Measurements from ENCODE around the gene KCNIP3.

- no peak for TF ChIP-seq POLR2AphosphoS5 (IDR thresholded peaks at IDR 0.05; ENCODE audit: borderline replicate concordance, low read depth, low read length)
- no peak for TF ChIP-seq EZH2 (IDR thresholded peaks at IDR 0.05)
- no peak for TF ChIP-seq FOXP2 (optimal IDR thresholded peaks at IDR 0.05; ENCODE audit: control extremely low read depth, extremely low read length, insufficient read depth)
These were observed 12.1 kb upstream of the KCNIP3 start for GRCh38 chr2:95284886-95285541.
